Measurements from ENCODE around the gene SPRY2.

Gene SPRY2

DNA sequence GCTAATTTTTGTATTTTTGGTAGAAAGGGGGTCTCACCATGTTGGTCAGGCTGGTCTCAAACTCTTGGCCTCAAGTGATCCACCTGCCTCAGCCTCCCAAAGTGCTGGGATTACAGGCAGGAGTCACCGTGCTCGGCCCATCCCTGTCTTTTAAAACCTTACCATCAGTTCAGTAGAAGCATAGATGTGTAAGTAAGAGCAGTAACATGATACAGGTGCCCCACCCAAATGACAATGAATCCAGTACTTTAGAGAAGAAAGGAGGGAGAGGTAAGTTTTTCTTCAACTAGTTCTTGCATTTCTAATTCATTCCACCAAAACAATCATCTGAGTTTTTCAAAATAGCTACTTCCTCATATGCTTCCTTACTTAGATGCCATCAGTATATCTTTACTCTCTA is 21.9 kb downstream of the SPRY2 start:
- no peaks in the 10 kb centered on the region for H3K36me3 ChIP-seq
- TF ChIP-seq, protein P1, sequence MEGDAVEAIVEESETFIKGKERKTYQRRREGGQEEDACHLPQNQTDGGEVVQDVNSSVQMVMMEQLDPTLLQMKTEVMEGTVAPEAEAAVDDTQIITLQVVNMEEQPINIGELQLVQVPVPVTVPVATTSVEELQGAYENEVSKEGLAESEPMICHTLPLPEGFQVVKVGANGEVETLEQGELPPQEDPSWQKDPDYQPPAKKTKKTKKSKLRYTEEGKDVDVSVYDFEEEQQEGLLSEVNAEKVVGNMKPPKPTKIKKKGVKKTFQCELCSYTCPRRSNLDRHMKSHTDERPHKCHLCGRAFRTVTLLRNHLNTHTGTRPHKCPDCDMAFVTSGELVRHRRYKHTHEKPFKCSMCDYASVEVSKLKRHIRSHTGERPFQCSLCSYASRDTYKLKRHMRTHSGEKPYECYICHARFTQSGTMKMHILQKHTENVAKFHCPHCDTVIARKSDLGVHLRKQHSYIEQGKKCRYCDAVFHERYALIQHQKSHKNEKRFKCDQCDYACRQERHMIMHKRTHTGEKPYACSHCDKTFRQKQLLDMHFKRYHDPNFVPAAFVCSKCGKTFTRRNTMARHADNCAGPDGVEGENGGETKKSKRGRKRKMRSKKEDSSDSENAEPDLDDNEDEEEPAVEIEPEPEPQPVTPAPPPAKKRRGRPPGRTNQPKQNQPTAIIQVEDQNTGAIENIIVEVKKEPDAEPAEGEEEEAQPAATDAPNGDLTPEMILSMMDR (IDR thresholded peaks at IDR 0.05) = no peak
- H3K4me1 ChIP-seq (ENCODE audit: control insufficient read depth in 1 of 2, insufficient read depth in 1 of 2, low read depth in 1 of 2, low read length in 1 of 2) = no peaks in the 10 kb centered on the region
- H3K9me3 ChIP-seq = no peaks in the 10 kb centered on the region
- H3K27ac ChIP-seq = no peak overlapping the region
- H3K27me3 ChIP-seq = no peaks in the 10 kb centered on the region
- H3K4me3 ChIP-seq (ENCODE audit: low read depth in 1 of 2, low read length in 1 of 2) = no peak overlapping the region

DNA sequence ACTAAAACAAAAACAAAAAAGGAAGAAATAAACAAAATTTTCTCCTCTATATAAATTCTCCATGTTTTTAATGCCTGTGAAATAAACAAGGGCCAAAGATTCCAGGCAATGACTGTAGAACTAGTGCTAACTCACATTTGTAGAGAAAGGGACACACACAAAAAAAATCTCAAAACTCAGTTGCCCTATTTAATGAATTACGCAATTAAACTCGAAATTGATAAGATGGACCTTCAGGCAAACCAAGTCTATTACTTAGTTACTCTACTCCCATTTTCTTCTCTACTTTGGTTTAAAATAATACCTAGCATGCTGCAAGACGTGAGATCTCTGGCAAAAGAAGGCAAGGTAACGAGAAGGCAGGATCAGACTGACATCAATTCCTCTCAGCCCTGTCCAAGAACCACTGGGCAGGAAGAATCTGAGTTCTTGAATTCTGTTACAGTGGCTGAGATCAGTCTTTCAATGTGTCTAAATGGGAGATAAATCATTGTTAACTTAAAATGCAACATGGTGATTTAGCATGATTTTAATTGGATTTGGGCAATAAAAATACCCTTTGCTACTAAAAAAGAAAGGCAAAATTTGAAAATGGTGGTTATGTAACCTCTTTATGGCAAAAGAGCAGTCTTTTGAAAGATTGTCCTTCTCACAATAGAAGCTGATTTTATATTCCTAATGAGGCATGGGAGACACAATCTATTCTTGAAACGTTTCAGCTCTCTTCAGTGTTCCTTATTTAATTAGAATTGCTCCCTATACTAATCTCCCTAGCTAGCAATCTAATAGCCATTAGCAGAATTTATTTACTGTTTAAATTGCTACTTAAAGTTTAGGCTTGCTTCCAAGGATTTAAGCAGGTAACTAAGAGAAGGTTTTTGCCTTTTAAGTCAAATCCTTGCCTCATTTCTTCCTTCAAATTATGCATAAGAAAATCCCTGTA is 25.9 kb downstream of the SPRY2 start:
- no peak overlapping the region for H3K4me3 ChIP-seq (ENCODE audit: low read depth in 1 of 2, low read length in 1 of 2)
- H3K36me3 ChIP-seq = no peaks in the 10 kb centered on the region
- TF ChIP-seq, protein P1 (IDR thresholded peaks at IDR 0.05) = no peak
- H3K27ac ChIP-seq = no peak overlapping the region
- H3K9me3 ChIP-seq = no peaks in the 10 kb centered on the region
- H3K27me3 ChIP-seq = no peaks in the 10 kb centered on the region
- no peaks in the 10 kb centered on the region for H3K4me1 ChIP-seq (ENCODE audit: control insufficient read depth in 1 of 2, insufficient read depth in 1 of 2, low read depth in 1 of 2, low read length in 1 of 2)

DNA sequence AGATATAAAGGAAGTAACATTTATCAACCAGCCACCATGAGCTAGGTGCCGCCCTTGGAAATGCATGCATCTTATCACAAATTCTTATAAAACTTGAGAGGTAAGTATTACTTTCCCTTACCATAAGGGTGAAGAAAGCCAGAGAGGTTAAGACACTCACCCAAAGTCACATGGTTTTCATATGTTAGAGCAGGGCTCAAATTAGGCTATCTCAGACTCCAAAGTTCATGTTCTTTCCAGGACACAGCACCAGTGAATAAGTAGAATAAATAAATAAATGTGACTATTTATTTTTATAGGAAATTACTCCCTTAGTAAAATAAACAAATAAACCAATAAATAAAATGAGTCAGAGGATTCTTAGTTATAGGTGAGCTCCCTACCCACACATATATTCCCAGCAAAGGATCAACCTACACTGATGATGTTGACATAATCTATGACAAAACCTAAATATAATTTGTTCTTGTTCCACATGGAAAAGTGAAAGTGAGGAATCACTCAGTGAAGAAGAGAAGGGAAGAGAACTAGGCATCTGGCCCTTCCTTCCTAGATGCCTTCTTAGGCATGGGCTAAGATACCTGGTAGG is 27.2 kb downstream of the SPRY2 start:
- Histone ChIP-seq H3K27ac (no peak overlapping the region), H3K4me3 (ENCODE audit: low read depth in 1 of 2, low read length in 1 of 2) (no peak overlapping the region), H3K9me3 (no peaks in the 10 kb centered on the region), H3K27me3 (no peaks in the 10 kb centered on the region), H3K4me1 (ENCODE audit: control insufficient read depth in 1 of 2, insufficient read depth in 1 of 2, low read depth in 1 of 2, low read length in 1 of 2) (no peaks in the 10 kb centered on the region), H3K36me3 (no peaks in the 10 kb centered on the region)
- TF ChIP-seq, protein P1 (IDR thresholded peaks at IDR 0.05) = no peak

DNA sequence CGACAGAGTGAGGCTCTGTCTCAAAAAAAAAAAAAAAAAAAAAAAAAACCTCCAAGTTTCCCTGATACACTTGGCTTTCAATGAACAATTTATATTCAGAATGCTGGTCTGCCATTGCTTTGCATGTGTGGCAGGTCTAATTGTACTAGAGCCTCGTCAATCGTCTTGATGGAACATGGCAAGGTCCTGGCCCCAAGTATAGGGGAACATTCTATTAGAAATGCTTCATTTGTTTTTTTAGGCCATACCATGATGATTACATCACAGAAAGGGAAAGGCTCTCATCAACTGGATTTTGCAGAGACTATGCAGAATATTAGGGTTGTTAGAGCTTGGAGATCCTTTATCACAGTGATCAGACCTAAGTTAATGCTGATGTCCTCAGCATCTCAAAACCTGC is 28.0 kb downstream of the SPRY2 start:
- H3K4me3 ChIP-seq (ENCODE audit: low read depth in 1 of 2, low read length in 1 of 2) = no peak overlapping the region
- H3K9me3 ChIP-seq = no peaks in the 10 kb centered on the region

DNA sequence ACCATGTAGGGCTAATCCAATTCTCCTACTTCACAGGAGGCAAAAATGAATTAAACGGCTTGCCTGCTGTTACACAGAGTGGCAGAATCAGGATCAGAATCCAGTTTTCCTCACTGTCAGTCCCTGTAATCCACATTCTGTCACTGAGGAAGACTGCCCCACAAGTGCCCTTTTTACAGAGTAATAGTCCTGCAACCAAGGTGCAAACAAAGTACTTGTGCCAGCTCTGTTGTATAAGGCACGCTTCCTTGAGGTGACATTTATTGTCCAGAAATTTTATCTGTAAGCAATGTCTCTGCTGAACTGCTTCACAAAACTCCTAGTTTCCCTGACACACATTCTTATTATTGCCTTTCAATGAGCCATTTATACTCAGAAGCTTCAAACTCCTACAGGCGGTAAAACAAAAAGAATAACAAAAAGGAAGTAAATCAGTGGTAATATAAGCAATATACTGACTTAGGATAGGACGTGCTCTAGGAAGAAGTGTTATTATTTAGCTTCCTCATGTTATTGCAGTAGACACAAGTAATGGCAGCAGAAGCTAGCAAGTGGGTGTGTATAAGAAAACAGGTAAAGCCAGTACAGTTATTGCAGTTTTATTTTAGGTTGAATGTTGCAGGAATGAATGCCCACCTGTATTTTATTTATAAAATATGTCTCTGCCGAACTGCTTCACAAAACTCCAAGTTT is 28.8 kb downstream of the SPRY2 start:
- Histone ChIP-seq H3K4me1 (ENCODE audit: control insufficient read depth in 1 of 2, insufficient read depth in 1 of 2, low read depth in 1 of 2, low read length in 1 of 2) (no peaks in the 10 kb centered on the region), H3K4me3 (ENCODE audit: low read depth in 1 of 2, low read length in 1 of 2) (no peak overlapping the region), H3K36me3 (no peaks in the 10 kb centered on the region), H3K27me3 (no peaks in the 10 kb centered on the region), H3K27ac (no peak overlapping the region), H3K9me3 (no peaks in the 10 kb centered on the region)
- TF ChIP-seq, protein P1 (IDR thresholded peaks at IDR 0.05) = no peak

More for the DNA sequence above, 28.0 kb downstream of the SPRY2 start:
- no peaks in the 10 kb centered on the region for H3K27me3 ChIP-seq
- TF ChIP-seq, protein P1 (IDR thresholded peaks at IDR 0.05) = no peak
- no peaks in the 10 kb centered on the region for H3K4me1 ChIP-seq (ENCODE audit: control insufficient read depth in 1 of 2, insufficient read depth in 1 of 2, low read depth in 1 of 2, low read length in 1 of 2)
- H3K36me3 ChIP-seq = no peaks in the 10 kb centered on the region
- no peak overlapping the region for H3K27ac ChIP-seq
